PC-9 (cell line): ENCODE measurements around the gene SLAIN2.

Source experiments
- EZH2 ChIP-seq: fragments of 200-600 bp; sonication (generic); IDR thresholded peaks from 2 replicates; pipeline ENCODE4 v1.8.0; 2017; ENCODE audit warnings: antibody characterized with exemption, low read depth
- TF ChIP-seq, protein P1 (sequence below): fragments of 200-600 bp; sonication (generic); conservative IDR thresholded peaks from 2 replicates; pipeline ENCODE4 v1.6.1; 2017; ENCODE audit warnings: mixed run types, antibody characterized with exemption, mild to moderate bottlenecking, moderate library complexity

DNA sequence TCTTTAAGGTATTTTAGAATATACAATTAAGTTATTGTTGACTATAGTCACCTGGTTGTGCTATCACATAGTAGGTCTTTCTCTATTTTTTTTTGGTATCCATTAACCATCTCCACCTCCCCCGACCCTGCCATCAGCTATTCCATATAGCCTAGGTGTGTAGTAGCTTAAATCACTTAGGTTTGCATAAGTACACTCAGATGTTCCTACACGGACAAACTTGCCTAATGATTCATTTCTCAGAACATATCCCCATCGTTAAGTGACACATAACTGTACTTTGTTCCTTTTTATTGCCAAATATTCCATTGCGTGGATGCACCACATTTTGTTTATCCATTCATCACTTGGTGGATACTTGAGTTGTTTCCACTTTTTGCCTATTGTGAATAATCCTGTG, 67.9 kb downstream of the SLAIN2 start:
- TF ChIP-seq, protein P1, sequence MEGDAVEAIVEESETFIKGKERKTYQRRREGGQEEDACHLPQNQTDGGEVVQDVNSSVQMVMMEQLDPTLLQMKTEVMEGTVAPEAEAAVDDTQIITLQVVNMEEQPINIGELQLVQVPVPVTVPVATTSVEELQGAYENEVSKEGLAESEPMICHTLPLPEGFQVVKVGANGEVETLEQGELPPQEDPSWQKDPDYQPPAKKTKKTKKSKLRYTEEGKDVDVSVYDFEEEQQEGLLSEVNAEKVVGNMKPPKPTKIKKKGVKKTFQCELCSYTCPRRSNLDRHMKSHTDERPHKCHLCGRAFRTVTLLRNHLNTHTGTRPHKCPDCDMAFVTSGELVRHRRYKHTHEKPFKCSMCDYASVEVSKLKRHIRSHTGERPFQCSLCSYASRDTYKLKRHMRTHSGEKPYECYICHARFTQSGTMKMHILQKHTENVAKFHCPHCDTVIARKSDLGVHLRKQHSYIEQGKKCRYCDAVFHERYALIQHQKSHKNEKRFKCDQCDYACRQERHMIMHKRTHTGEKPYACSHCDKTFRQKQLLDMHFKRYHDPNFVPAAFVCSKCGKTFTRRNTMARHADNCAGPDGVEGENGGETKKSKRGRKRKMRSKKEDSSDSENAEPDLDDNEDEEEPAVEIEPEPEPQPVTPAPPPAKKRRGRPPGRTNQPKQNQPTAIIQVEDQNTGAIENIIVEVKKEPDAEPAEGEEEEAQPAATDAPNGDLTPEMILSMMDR = no peak
- no peak for TF ChIP-seq EZH2
